Activated T-helper 1 cell treated with anti-CD3 and anti-CD28 coated beads, Interleukin-12 subunit alpha, Interleukin-12 subunit beta, Interleukin-2, Interleukin-4 antibody, amounts not matched to agents 30 ng/mL and 10 ng/mL and 1 ng/mL, durations not matched to agents 14 hours and 24 hours and 36 hours (primary cell): ENCODE measurements around the gene MAML3. TPM values are rescaled to one million over a fixed set of nuclear protein-coding genes. Genes with fewer than 3 reads are reported as not detected.

ENCODE experiments used
- DNase-seq: peaks from one replicate; pipeline ENCODE4 v3.0.0; 2021; ENCODE audit warnings: low spot score
- H3K27ac Mint-ChIP-seq: one replicate; pipeline ENCODE4 v1.8.0; 2021; ENCODE audit warnings: mild to moderate bottlenecking, mixed read lengths
- H3K27me3 Mint-ChIP-seq: one replicate; pipeline ENCODE4 v1.8.0; 2022; ENCODE audit warnings: mild to moderate bottlenecking, moderate library complexity, mixed read lengths; ENCODE audit not compliant: insufficient read depth
- H3K36me3 Mint-ChIP-seq: one replicate; pipeline ENCODE4 v1.8.0; 2021; ENCODE audit warnings: low read depth, mixed read lengths
- H3K4me1 Mint-ChIP-seq: one replicate; pipeline ENCODE4 v1.8.0; 2021; ENCODE audit warnings: low read depth, mixed read lengths
- H3K4me3 Mint-ChIP-seq: one replicate; pipeline ENCODE4 v1.8.0; 2021; ENCODE audit warnings: mild to moderate bottlenecking, moderate library complexity, mixed read lengths
- H3K9me3 Mint-ChIP-seq: one replicate; pipeline ENCODE4 v1.8.0; 2021; ENCODE audit warnings: mixed read lengths
- intact Hi-C: fragments of 100-400 bp; cut with micrococcal nuclease; formaldehyde crosslinking; loops from one replicate; pipeline ENCODE4 v1.15.1; 2024
- total RNA-seq: library from RNA; stranded (reverse); gene quantifications from 2 replicates; pipeline ENCODE4 v1.2.3, GENCODE V29; 2022

Gene MAML3
- total RNA-seq, 1 donor from 2014 or later = 0.47 TPM

DNA sequence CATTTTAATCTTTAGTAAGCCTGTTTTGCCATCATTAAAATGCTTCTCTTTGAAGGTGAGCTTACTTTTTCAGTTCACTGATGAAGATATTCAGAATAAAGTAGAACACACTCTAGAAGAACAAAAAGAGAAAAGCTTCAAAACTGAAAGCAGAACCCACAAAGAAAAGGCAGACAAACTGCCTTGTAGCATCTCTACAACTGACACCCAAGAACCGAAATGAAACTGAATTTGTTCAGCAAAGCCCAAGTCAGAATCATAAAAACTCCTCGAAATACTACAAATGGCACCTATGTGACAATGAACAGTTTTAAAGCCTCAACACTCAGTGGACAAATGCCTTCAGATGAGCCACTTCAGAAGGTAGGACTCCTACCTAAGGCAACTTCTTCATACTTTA, 83.6 kb downstream of the MAML3 start:
- DNase-seq = no peak
- peaks cover 1% of the 10 kb centered on the region for H3K36me3 Mint-ChIP-seq
- intact Hi-C loops = loop anchor here (1.0 to 10.0 kb wide), 5 partner anchors 26 to 413 kb away; partner anchors contain the start of gene SCOC
- H3K27ac Mint-ChIP-seq = peak overlapping the region; percentile 45
- H3K4me3 Mint-ChIP-seq = peak overlapping the region; percentile 71
- H3K4me1 Mint-ChIP-seq = peaks cover 58% of the 10 kb centered on the region
- no peaks in the 10 kb centered on the region for H3K9me3 Mint-ChIP-seq
- H3K27me3 Mint-ChIP-seq = peaks cover 59% of the 10 kb centered on the region

DNA sequence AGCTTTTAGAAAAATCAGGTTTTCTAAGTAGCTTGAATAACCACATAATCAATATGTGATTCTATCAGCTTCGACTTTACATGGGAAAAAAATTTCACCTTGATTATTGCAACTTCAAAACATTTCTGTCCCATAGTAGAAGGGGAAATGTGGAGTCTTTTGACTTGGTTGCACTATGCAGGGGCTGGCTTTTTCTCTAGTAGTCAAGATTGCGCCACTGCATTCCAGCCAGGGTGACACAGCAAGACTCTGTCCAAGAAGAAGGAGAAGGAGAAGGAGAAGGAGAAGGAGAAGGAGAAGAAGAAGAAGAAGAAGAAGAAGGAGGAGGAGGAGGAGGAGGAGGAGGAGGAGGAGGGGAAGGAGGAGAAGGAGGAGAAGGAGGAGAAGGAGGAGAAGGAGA, 84.9 kb downstream of the MAML3 start:
- no peak overlapping the region for H3K4me3 Mint-ChIP-seq
- intact Hi-C loops = no loop called here
- H3K36me3 Mint-ChIP-seq = peaks cover 1% of the 10 kb centered on the region
- H3K4me1 Mint-ChIP-seq = peaks cover 56% of the 10 kb centered on the region
- no peak for DNase-seq
- no peaks in the 10 kb centered on the region for H3K9me3 Mint-ChIP-seq
- H3K27ac Mint-ChIP-seq = peak overlapping the region; percentile 56
- H3K27me3 Mint-ChIP-seq = peaks cover 62% of the 10 kb centered on the region

DNA sequence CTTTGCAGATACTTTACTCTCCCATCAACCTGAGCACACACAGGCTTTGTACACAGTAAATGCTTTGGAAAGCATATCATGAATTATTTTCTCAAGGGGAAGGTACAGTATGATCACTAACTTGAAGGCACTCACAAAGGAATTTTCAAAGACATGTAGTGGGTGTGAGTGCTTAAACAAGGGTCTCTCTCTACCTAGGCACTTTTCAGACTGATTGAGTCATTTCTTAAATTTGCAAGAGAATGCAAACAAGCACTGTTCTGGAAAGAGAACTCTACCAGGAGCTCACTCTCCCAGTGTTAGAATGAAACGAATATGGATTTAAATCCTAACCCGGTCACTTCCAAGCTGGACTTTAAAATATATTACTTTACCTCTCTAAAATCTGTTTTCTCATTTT, 85.7 kb downstream of the MAML3 start:
- Mint-ChIP-seq H3K4me3 (no peak overlapping the region), H3K36me3 (no peaks in the 10 kb centered on the region), H3K4me1 (peaks cover 48% of the 10 kb centered on the region), H3K27me3 (peaks cover 62% of the 10 kb centered on the region), H3K9me3 (no peaks in the 10 kb centered on the region), H3K27ac (no peak overlapping the region)
- intact Hi-C loops = no loop called here
- no peak for DNase-seq

DNA sequence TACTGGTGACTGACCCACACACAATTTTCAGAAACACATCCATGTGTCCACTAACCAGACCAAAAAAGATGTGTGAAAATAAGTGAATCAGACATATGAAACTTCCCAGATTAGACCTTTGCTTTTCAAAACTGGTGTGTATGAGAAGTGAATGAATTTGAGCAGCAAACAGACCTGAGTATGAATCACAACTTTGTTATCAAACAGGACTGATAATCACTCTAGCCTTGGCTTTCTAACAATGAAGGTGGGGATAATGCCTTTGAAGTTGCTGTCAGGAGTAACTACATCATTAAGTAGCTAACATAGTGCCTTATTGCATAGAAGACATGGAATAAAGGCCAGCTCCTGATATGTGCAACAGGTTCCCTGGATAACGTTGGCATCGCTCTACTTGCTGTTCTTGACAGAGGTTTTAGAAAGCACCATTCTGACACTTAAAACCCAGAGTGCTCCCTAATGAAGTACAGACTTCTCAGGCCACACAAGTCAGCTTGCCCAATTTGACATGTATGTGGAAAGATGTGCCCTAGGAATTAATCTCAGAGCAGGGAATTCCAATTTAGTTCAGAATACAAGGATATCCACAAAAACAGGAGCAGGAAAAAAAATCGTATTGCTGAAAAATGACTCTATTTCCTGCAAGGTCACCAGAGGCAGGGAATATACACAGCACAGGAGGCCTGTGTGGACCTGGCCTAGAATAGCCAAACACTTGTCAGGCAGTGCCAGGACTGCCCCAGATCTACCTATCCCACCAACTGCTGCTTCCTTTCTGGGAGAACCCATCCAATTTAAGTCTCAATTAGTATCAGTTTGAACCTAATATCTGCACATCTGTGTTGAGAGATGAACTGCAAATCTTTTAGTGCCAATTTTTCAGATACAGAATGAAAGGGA, 87.7 kb downstream of the MAML3 start:
- intact Hi-C loops = no loop called here
- peaks cover 74% of the 10 kb centered on the region for H3K27me3 Mint-ChIP-seq
- H3K4me3 Mint-ChIP-seq = no peak overlapping the region
- DNase-seq = no peak
- H3K27ac Mint-ChIP-seq = no peak overlapping the region
- no peaks in the 10 kb centered on the region for H3K36me3 Mint-ChIP-seq
- no peaks in the 10 kb centered on the region for H3K9me3 Mint-ChIP-seq
- H3K4me1 Mint-ChIP-seq = peaks cover 32% of the 10 kb centered on the region

DNA sequence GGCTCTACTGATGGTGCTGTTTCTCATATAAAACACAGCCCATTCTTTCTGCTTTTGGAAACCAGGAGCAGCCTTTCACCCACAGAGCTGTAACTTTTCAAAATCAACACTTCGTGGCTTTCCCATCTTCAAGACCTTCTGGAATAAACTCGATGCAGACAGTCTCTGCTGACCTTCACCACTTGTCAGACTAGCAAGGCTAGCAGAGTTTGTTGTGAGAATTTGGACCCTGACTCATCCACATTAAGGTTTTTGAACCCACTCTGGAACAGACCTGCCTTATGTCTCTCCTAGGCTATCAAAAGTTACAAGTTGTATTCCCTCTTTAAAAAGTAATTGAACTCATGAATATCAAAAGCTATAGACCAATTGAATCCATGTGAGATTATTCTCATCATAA, 88.6 kb downstream of the MAML3 start:
- intact Hi-C loops = no loop called here
- H3K36me3 Mint-ChIP-seq = no peaks in the 10 kb centered on the region
- H3K9me3 Mint-ChIP-seq = no peaks in the 10 kb centered on the region
- H3K4me3 Mint-ChIP-seq = no peak overlapping the region
- no peak for DNase-seq
- peaks cover 77% of the 10 kb centered on the region for H3K27me3 Mint-ChIP-seq
- H3K4me1 Mint-ChIP-seq = peaks cover 28% of the 10 kb centered on the region
- no peak overlapping the region for H3K27ac Mint-ChIP-seq

DNA sequence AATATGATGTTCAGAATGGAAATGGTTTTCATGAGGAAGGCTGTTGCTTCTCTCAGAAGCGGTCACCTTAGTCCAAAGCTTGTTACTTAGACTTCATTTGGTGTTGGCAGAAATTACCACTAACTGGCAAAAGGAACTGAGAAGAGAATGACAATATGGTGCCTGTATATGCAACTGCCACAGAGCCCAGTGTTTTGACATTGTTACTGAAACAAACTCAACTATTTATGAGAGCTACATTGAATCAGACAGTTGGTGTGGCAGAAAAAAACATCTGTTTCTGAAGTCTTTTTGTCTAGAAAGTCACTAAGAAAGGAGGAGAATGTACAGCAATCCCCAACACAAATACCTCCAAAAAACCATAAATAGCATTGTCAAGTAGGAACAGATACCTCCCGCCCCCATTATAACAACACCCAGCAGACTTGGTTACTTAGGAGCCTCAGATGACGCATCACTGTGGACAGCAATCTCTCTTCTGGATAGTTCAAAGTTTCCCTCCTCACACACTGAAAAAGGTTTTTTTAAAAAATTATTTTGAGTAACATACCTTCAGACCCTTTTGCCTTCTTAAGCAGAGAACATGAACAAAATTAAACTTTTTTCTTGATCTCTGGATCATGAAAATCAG, 92.2 kb downstream of the MAML3 start:
- Mint-ChIP-seq H3K36me3 (no peaks in the 10 kb centered on the region), H3K9me3 (no peaks in the 10 kb centered on the region), H3K4me3 (no peak overlapping the region), H3K4me1 (peaks cover 13% of the 10 kb centered on the region), H3K27me3 (peaks cover 76% of the 10 kb centered on the region), H3K27ac (no peak overlapping the region)
- intact Hi-C loops = no loop called here
- DNase-seq = no peak

DNA sequence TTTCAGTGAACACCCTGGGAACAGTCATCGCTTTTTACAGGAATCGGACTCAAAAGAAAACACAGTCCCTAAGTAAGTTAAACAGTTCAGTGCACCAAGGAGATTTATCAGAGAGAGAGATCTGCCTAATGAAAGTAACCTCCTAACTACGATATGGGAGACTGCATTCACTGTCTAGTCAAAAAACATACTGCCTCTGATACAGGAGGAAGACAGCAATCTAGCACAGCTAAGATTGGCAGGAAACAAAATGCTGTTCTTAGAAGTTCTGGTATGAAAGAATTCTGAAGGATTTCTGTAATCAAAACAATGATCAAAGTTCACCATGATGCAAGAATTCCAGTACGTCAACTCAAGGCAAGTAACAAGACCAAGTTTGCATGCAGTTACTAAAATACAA, 92.8 kb downstream of the MAML3 start:
- Mint-ChIP-seq H3K36me3 (no peaks in the 10 kb centered on the region), H3K27me3 (peaks cover 74% of the 10 kb centered on the region), H3K9me3 (no peaks in the 10 kb centered on the region), H3K4me3 (no peak overlapping the region), H3K4me1 (peaks cover 10% of the 10 kb centered on the region), H3K27ac (no peak overlapping the region)
- DNase-seq = no peak
- intact Hi-C loops = no loop called here

DNA sequence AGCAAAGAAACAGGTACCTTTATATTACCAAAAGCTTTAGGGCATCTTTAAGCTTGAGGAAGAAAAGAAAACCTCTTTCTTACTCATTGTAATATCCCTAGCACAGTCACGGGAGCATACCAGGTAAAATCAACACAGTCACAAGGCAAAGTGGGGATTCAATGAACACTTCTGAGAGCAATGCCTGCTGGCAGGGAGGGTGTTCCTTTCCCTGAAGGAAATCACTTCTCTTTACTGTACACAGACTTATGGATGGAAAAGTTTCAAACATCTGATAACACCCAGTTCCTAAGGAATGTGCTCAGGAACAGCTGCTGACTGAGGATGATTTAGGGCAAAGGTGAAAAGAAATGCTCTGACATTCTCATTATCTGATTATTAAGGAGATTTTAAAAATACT, 94.8 kb downstream of the MAML3 start:
- Mint-ChIP-seq H3K27ac (no peak overlapping the region), H3K4me1 (peaks cover 17% of the 10 kb centered on the region), H3K4me3 (no peak overlapping the region), H3K36me3 (no peaks in the 10 kb centered on the region), H3K27me3 (peaks cover 71% of the 10 kb centered on the region), H3K9me3 (no peaks in the 10 kb centered on the region)
- intact Hi-C loops = loop anchor here (5.0 kb wide), 1 partner anchor 107 kb away; no protein-coding TSS in a partner anchor
- DNase-seq = no peak

DNA sequence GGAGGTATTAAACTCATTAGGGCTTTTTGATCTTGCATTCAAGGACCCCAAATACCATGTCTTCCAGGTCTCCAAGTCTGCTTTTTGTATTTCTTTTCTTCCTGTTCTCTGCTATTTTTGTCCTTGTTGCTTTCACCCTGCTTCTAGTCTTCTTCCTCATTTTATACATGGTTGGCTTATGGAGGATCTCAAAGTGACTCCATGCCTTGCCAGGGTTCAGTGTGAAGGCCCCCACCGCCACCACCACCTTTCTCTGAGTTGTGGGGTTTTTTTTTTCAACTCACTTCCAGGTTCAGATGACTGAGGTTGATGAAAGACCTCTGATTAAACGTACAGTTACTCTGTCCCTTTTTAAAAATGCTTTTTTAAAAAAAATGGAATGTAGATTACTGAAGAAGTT, 96.3 kb downstream of the MAML3 start:
- H3K36me3 Mint-ChIP-seq = no peaks in the 10 kb centered on the region
- H3K4me3 Mint-ChIP-seq = no peak overlapping the region
- intact Hi-C loops = loop anchor here (5.0 kb wide), 1 partner anchor 105 kb away; no protein-coding TSS in a partner anchor
- H3K27ac Mint-ChIP-seq = no peak overlapping the region
- peaks cover 17% of the 10 kb centered on the region for H3K4me1 Mint-ChIP-seq
- H3K27me3 Mint-ChIP-seq = peaks cover 58% of the 10 kb centered on the region
- DNase-seq = no peak
- no peaks in the 10 kb centered on the region for H3K9me3 Mint-ChIP-seq

DNA sequence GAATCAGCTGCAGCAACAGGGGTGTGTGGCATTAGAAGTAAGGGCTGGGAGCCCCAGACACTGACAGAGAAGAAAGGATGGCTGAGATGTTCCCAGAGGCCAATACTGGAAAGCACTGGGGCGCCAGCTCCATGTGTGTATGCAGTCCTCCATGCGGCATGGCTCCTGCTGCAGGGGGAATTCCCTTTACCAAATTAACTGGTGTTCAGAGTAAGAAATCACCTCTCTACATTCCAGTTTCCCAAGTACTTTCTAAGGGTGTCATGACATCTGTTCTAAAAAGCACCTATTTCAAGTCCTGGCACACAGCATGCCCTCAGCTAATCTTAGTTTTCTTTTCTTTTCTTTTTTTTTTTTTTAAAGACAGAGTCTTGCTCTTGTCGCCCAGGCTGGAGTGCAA, 98.0 kb downstream of the MAML3 start:
- peaks cover 52% of the 10 kb centered on the region for H3K27me3 Mint-ChIP-seq
- peaks cover 19% of the 10 kb centered on the region for H3K4me1 Mint-ChIP-seq
- intact Hi-C loops = loop anchor here (5.0 kb wide), 1 partner anchor 104 kb away; no protein-coding TSS in a partner anchor
- H3K9me3 Mint-ChIP-seq = no peaks in the 10 kb centered on the region
- H3K36me3 Mint-ChIP-seq = peaks cover 1% of the 10 kb centered on the region
- no peak overlapping the region for H3K4me3 Mint-ChIP-seq
- DNase-seq = no peak
- H3K27ac Mint-ChIP-seq = no peak overlapping the region

DNA sequence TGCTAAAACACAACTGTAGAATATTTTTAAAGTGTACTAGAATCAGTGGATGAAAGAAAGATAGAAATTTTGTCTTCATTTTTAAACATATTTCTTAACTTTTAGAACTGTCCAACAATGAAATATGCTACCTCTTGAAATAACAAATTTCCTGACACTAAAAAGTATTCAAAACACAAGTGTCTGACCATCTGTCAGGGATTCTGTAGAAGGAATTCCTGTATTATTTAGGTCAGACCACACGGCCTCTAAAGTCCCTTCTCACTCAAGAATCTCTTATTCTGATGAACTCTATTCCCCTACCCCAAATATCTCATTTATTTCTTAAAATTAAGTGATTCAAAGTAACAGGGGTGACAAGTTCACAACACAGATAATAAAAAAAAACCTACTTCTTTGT, 99.1 kb downstream of the MAML3 start:
- Mint-ChIP-seq H3K4me1 (peaks cover 28% of the 10 kb centered on the region), H3K4me3 (no peak overlapping the region), H3K9me3 (no peaks in the 10 kb centered on the region), H3K36me3 (peaks cover 1% of the 10 kb centered on the region), H3K27me3 (peaks cover 60% of the 10 kb centered on the region), H3K27ac (no peak overlapping the region)
- intact Hi-C loops = loop anchor here (5.0 kb wide), 2 partner anchors 103 to 398 kb away; no protein-coding TSS in a partner anchor
- DNase-seq = no peak

DNA sequence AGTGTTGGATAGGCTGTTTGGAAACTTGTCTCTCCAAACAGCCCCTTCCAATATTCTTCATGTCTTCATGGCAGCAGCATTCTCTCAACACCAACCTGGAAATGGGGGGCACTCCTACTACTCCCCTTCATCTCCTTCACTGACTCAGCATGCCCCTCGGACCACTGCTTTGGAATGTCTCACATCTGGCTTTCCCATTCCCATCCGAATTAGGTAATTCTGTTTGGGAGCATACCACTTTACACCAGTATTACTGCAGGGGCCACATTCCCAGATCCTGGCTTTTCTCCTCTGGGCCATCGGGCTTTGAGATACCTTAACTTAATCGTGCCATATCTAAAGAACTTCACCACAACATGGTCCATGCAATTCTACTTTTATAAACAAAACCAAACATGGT, 100.8 kb downstream of the MAML3 start:
- Mint-ChIP-seq H3K9me3 (no peaks in the 10 kb centered on the region), H3K4me1 (peaks cover 43% of the 10 kb centered on the region), H3K4me3 (no peak overlapping the region), H3K27ac (no peak overlapping the region), H3K27me3 (peaks cover 59% of the 10 kb centered on the region), H3K36me3 (peaks cover 1% of the 10 kb centered on the region)
- DNase-seq = no peak
- intact Hi-C loops = loop anchor here (5.0 kb wide), 1 partner anchor 396 kb away; no protein-coding TSS in a partner anchor

DNA sequence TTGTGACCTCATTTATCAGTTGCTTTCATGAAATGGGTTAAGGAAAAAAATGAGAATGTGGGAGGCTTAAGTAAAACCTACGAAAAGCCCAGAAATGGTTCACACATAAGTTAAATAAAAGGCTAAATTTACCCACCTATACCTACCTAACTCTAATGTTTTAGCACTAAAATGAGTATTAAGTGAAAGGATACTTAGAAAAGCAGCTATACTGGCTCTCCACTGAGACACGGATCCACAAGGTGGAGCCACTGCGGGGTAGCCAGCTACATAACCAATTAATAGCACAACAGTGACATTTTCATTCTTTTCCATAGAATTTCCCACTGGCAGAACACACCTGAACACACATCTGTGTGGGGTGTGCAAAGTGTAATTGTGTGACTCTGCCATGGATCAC, 101.9 kb downstream of the MAML3 start:
- intact Hi-C loops = loop anchor here (1.0 to 5.0 kb wide), 3 partner anchors 102 to 395 kb away; partner anchors contain the start of gene MAML3
- peaks cover 43% of the 10 kb centered on the region for H3K4me1 Mint-ChIP-seq
- H3K36me3 Mint-ChIP-seq = peaks cover 1% of the 10 kb centered on the region
- H3K4me3 Mint-ChIP-seq = no peak overlapping the region
- H3K9me3 Mint-ChIP-seq = no peaks in the 10 kb centered on the region
- H3K27me3 Mint-ChIP-seq = peaks cover 62% of the 10 kb centered on the region
- no peak overlapping the region for H3K27ac Mint-ChIP-seq
- no peak for DNase-seq
